Measurements from ENCODE around the gene STX11.

DNA sequence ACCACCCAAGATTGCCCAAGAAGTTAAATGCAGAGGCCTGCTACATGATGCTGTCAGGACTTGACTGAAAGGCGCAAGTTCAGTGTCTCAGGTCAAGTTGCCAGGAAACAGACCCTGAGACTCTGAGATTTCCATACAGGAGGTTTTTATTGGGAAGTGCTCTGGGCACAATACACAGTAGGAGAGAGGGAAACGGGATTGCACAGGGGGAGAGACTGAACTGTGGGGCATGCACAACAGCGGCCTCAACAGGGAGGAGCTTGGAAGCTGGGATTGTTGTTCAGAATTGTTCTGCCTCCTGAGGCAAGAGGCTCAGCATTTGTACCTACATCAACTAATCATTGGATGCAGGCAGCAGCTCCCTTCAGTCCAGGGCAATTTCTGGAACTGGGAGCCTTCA is 6.7 kb downstream of the STX11 start:
- TF ChIP-seq FOXA1 (IDR thresholded peaks at IDR 0.05) (no peak), NFRKB (IDR thresholded peaks at IDR 0.05) (no peak), FOXM1 (IDR thresholded peaks at IDR 0.05; ENCODE audit: borderline replicate concordance) (no peak), BHLHE40 (IDR thresholded peaks at IDR 0.05; ENCODE audit: borderline replicate concordance) (no peak), SP1 (IDR thresholded peaks at IDR 0.05) (no peak), L3MBTL2 (conservative IDR thresholded peaks at IDR 0.05) (no peak), HDGF (IDR thresholded peaks at IDR 0.05; ENCODE audit: borderline replicate concordance) (no peak)

Measured in HEK293T (cell line).